Thymus (tissue), 11 donors: ENCODE data around the gene MAGEF1. TPM values are rescaled to one million over a fixed set of nuclear protein-coding genes. Genes with fewer than 3 reads are reported as not detected.

ENCODE experiments used
- DNase-seq, 9 donors: peaks; one replicate each; pipeline ENCODE4 v3.0.0-alpha.2; 2013; ENCODE audit warnings: low spot score in 9 of 9, low read depth in 6 of 9, missing footprints in 1 of 9
- H3K27ac ChIP-seq, 2 donors: one replicate each; pipeline ENCODE4 v1.5.1; 2013; ENCODE audit warnings: control low read depth in 1 of 2, low read depth in 1 of 2, low read length in 1 of 2, mild to moderate bottlenecking in 1 of 2, moderate library complexity in 1 of 2
- H3K27me3 ChIP-seq, 2 donors: one replicate each; pipeline ENCODE4 v1.5.1; 2013; ENCODE audit warnings: low read length in 1 of 2; ENCODE audit not compliant: control insufficient read depth in 2 of 2, insufficient read depth in 1 of 2
- H3K36me3 ChIP-seq, 2 donors: one replicate each; pipeline ENCODE4 v1.5.1; 2013; ENCODE audit warnings: low read length in 1 of 2, mild to moderate bottlenecking in 1 of 2, moderate library complexity in 1 of 2; ENCODE audit not compliant: control insufficient read depth in 2 of 2, insufficient read depth in 2 of 2
- H3K4me1 ChIP-seq, 2 donors: one replicate each; pipeline ENCODE4 v1.5.1; 2013; ENCODE audit warnings: low read length in 2 of 2; ENCODE audit not compliant: control insufficient read depth in 2 of 2, insufficient read depth in 2 of 2
- H3K4me3 ChIP-seq, 2 donors: one replicate each; pipeline ENCODE4 v1.5.1; 2013; ENCODE audit warnings: low read length in 2 of 2, control low read depth in 1 of 2, mild to moderate bottlenecking in 1 of 2
- H3K9me3 ChIP-seq, 2 donors: one replicate each; pipeline ENCODE4 v1.5.1; 2013; ENCODE audit warnings: low read length in 1 of 2, mild to moderate bottlenecking in 1 of 2; ENCODE audit not compliant: control insufficient read depth in 2 of 2, insufficient read depth in 1 of 2
- WGBS: extraction: QIAGEN DNeasy Blood & Tissue Kit; methylation state at CpG from one replicate; pipeline ENCODE4 v1.1.7; 2013; 5-methylcytosine and 5-hydroxymethylcytosine counted together
- polyA plus RNA-seq: library from polyadenylated mRNA; stranded (reverse); fragments of 200-250 nt; gene quantifications from one replicate; pipeline ENCODE4 v1.2.3, GENCODE V29; 2013
- total RNA-seq: library from RNA; stranded (reverse); fragments of 120-200 nt; gene quantifications from one replicate; pipeline ENCODE4 v1.2.4, GENCODE V29; 2013
- donor health status: healthy.

Gene MAGEF1
- total and polyA plus RNA-seq, 2 donors: 27.6 to 62.4 TPM

GRCh38 chr3:184688882-184689271 is 23.0 kb downstream of the MAGEF1 start:
- H3K9me3 ChIP-seq: no peaks in the 10 kb centered on the region
- DNase-seq: no peak
- H3K36me3 ChIP-seq: no peaks in the 10 kb centered on the region
- no peak overlapping the region for H3K4me3 ChIP-seq
- 90% methylated on average over 7 of the region's 7 CpGs for WGBS
- H3K27me3 ChIP-seq: no peaks in the 10 kb centered on the region
- H3K4me1 ChIP-seq: peaks cover 3 to 33% of the 10 kb centered on the region in 2 donors
- no peak overlapping the region for H3K27ac ChIP-seq

- Histone ChIP-seq H3K4me3 (no peak overlapping the region), H3K36me3 (no peaks in the 10 kb centered on the region), H3K9me3 (no peaks in the 10 kb centered on the region), H3K4me1 (peaks cover 3 to 32% of the 10 kb centered on the region in 2 donors), H3K27ac (no peak overlapping the region), H3K27me3 (no peaks in the 10 kb centered on the region)
- WGBS: 83% methylated on average over 5 of the region's 5 CpGs
- DNase-seq: no peak
Measured at GRCh38 chr3:184688251-184688881, 23.5 kb downstream of the MAGEF1 start.

GRCh38 chr3:184687363-184688015 is 24.4 kb downstream of the MAGEF1 start:
- WGBS: 22% methylated on average over 17 of the region's 17 CpGs
- H3K9me3 ChIP-seq: no peaks in the 10 kb centered on the region
- peaks cover 3 to 30% of the 10 kb centered on the region in 2 donors for H3K4me1 ChIP-seq
- DNase-seq: peak in 3 of 9 donors; percentile 16 to 50 (median 24)
- H3K36me3 ChIP-seq: no peaks in the 10 kb centered on the region
- peak overlapping the region in 1 of 2 donors; percentile 4 for H3K27ac ChIP-seq
- no peaks in the 10 kb centered on the region for H3K27me3 ChIP-seq
- no peak overlapping the region for H3K4me3 ChIP-seq

DNA sequence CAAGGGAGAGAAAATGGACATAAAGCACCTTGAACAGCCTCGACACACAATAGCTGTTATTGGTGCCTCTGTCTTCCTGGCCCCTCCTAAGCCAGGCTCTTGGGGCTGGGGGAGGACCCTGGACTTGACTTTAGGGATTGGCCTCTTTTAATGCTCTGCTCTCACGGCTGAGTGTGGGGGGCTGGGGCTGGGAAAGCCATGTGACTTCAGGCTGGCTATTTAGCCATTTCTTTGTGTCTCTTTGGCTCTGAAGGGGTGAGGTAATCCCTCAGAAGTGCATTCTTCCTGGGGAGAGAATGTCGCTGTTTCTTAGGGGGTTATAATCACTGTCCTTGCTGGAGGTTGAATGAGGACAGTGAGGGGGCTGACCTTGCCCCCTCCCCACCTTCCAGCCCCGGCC is 26.2 kb downstream of the MAGEF1 start:
- H3K36me3 ChIP-seq: no peaks in the 10 kb centered on the region
- no peak overlapping the region for H3K27ac ChIP-seq
- no peak overlapping the region for H3K4me3 ChIP-seq
- WGBS: 73% methylated on average over 4 of the region's 4 CpGs
- no peak for DNase-seq
- no peaks in the 10 kb centered on the region for H3K27me3 ChIP-seq
- H3K9me3 ChIP-seq: no peaks in the 10 kb centered on the region
- peaks cover 3 to 19% of the 10 kb centered on the region in 2 donors for H3K4me1 ChIP-seq

DNA sequence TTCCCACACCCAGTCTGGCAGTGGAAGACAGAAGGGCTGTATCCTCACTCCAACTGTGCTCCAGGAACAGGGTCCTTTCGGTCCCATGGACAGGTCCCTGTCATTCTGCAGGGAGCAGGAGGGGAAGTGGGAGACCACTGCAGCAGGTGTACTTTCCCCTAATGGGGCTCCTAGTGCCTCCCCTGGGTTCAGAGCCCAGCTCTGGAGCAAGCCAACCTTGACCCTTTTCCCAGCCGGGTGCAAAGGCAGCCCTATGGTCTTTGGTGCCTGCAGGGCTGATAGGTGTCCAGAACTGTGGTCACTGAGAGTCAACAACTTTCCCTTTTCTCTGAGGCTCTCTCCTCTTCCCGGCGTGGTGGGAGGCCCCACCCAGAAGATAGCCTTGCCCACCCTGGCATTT is 26.8 kb downstream of the MAGEF1 start:
- WGBS: 94% methylated on average over 4 of the region's 4 CpGs
- no peaks in the 10 kb centered on the region for H3K9me3 ChIP-seq
- H3K4me3 ChIP-seq: no peak overlapping the region
- H3K36me3 ChIP-seq: no peaks in the 10 kb centered on the region
- no peaks in the 10 kb centered on the region for H3K27me3 ChIP-seq
- DNase-seq: no peak
- H3K27ac ChIP-seq: no peak overlapping the region
- H3K4me1 ChIP-seq: peaks cover 3 to 19% of the 10 kb centered on the region in 2 donors

DNA sequence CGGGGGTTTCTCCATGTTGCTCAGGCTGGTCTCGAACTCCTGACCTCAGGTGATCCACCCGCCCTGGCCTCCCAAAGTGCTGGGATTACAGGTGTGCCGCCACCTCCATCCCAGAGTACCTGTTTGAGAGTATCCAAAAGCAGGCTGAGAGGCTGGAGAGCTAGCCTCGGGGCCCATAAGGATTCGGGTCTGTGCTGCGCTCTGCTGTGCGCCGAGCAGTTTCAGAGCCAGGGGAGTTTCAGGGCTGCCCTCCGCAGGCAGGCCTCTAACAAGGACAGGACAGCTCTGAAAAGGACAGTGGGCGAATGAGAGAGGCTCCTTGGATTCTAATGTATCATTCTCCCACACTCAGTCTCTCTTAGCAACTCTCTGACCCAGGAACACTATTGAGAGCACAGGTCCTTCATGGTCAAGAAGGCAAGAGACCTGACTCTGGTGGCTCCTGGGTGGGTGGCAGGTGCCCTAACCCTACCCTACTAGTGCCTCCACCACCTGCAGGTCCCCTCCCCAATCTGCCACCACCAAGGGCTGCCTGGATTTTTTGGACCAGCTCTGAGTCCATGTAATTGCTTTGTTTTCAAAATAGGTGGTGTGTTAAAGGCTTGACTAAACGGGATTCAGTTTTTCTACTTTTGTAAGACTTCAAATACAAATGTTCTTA is 27.8 kb downstream of the MAGEF1 start:
- DNase-seq: no peak
- WGBS: 94% methylated on average over 12 of the region's 12 CpGs
- Histone ChIP-seq H3K4me3 (no peak overlapping the region), H3K9me3 (no peaks in the 10 kb centered on the region), H3K4me1 (peaks cover 3 to 21% of the 10 kb centered on the region in 2 donors), H3K36me3 (no peaks in the 10 kb centered on the region), H3K27me3 (peaks cover 0 to 1% of the 10 kb centered on the region in 2 donors), H3K27ac (no peak overlapping the region)

DNA sequence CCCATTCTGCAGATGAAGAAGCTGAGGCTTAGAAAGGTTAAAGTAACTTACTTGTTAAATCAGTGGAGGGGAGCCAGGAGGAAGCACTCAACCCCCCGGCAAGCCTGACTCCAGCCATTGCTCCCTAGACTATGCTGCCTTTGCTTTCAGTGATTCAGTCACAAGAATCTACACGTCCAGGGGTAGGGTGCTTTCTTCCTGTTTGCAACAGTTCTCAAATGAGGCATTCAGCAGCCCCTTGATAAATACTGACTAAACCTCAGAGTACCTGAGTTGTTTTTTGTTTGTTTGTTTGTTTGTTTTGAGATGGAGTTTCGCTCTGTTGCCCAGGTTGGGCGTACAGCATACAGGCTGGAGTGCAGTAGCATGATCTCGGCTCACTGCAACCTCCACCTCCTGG is 28.6 kb downstream of the MAGEF1 start:
- DNase-seq: no peak
- H3K27me3 ChIP-seq: peaks cover 0 to 4% of the 10 kb centered on the region in 2 donors
- H3K9me3 ChIP-seq: no peaks in the 10 kb centered on the region
- no peak overlapping the region for H3K4me3 ChIP-seq
- WGBS: 94% methylated on average over 5 of the region's 5 CpGs
- H3K4me1 ChIP-seq: peaks cover 3 to 23% of the 10 kb centered on the region in 2 donors
- H3K36me3 ChIP-seq: no peaks in the 10 kb centered on the region
- no peak overlapping the region for H3K27ac ChIP-seq

GRCh38 chr3:184682671-184683070 is 29.2 kb downstream of the MAGEF1 start:
- no peak overlapping the region for H3K4me3 ChIP-seq
- H3K27me3 ChIP-seq: peaks cover 0 to 4% of the 10 kb centered on the region in 2 donors
- no peak overlapping the region for H3K27ac ChIP-seq
- H3K4me1 ChIP-seq: peaks cover 3 to 21% of the 10 kb centered on the region in 2 donors
- 98% methylated on average over 11 of the region's 11 CpGs for WGBS
- no peaks in the 10 kb centered on the region for H3K36me3 ChIP-seq
- no peak for DNase-seq
- no peaks in the 10 kb centered on the region for H3K9me3 ChIP-seq
